Endothelial cell (in vitro differentiated cells): ENCODE data around the gene ABCC12. TPM values are rescaled to one million over a fixed set of nuclear protein-coding genes. Genes with fewer than 3 reads are reported as not detected.

ENCODE experiments used
- DNase-seq: peaks from one replicate; pipeline ENCODE4 v3.0.0; 2021; ENCODE audit warnings: low spot score
- H3K27ac Mint-ChIP-seq: one replicate; pipeline ENCODE4 v1.8.0; 2021; ENCODE audit warnings: mixed read lengths, inconsistent platforms; ENCODE audit not compliant: unreplicated experiment
- H3K27me3 Mint-ChIP-seq: one replicate; pipeline ENCODE4 v1.8.0; 2021; ENCODE audit warnings: mild to moderate bottlenecking, moderate library complexity, mixed read lengths, inconsistent platforms; ENCODE audit not compliant: unreplicated experiment
- H3K36me3 Mint-ChIP-seq: one replicate; pipeline ENCODE4 v1.8.0; 2021; ENCODE audit warnings: mild to moderate bottlenecking, low read depth, mixed read lengths, inconsistent platforms; ENCODE audit not compliant: unreplicated experiment
- H3K4me1 Mint-ChIP-seq: one replicate; pipeline ENCODE4 v1.8.0; 2021; ENCODE audit warnings: mild to moderate bottlenecking, mixed read lengths, inconsistent platforms; ENCODE audit not compliant: unreplicated experiment
- H3K4me3 Mint-ChIP-seq: one replicate; pipeline ENCODE4 v1.8.0; 2021; ENCODE audit warnings: mild to moderate bottlenecking, mixed read lengths, inconsistent platforms; ENCODE audit not compliant: unreplicated experiment
- H3K9me3 Mint-ChIP-seq: one replicate; pipeline ENCODE4 v1.8.0; 2021; ENCODE audit warnings: mixed read lengths, inconsistent platforms; ENCODE audit not compliant: unreplicated experiment
- long read RNA-seq: library from polyadenylated mRNA; unstranded; transcript quantifications from one replicate; pipeline ENCODE4 v2.0.0, GENCODE V29; 2020; ENCODE audit not compliant: unreplicated experiment
- total RNA-seq: library from RNA; stranded (reverse); fragmentation: NEBNext Ultra II Directional; extraction: Animal tissue kit (Norgen Biotek cat#: 25700); gene quantifications from one replicate; pipeline ENCODE4 v1.2.1, GENCODE V29; 2021; ENCODE audit not compliant: unreplicated experiment
- TF ChIP-seq, protein P1 (sequence below): fragments of 200-600 bp; sonication (generic); IDR thresholded peaks from one replicate; pipeline ENCODE4 v1.5.0; 2021; ENCODE audit warnings: antibody characterized with exemption; ENCODE audit not compliant: unreplicated experiment

Gene ABCC12
- 0.31 TPM for total RNA-seq
- long read RNA-seq = 0 reads

DNA sequence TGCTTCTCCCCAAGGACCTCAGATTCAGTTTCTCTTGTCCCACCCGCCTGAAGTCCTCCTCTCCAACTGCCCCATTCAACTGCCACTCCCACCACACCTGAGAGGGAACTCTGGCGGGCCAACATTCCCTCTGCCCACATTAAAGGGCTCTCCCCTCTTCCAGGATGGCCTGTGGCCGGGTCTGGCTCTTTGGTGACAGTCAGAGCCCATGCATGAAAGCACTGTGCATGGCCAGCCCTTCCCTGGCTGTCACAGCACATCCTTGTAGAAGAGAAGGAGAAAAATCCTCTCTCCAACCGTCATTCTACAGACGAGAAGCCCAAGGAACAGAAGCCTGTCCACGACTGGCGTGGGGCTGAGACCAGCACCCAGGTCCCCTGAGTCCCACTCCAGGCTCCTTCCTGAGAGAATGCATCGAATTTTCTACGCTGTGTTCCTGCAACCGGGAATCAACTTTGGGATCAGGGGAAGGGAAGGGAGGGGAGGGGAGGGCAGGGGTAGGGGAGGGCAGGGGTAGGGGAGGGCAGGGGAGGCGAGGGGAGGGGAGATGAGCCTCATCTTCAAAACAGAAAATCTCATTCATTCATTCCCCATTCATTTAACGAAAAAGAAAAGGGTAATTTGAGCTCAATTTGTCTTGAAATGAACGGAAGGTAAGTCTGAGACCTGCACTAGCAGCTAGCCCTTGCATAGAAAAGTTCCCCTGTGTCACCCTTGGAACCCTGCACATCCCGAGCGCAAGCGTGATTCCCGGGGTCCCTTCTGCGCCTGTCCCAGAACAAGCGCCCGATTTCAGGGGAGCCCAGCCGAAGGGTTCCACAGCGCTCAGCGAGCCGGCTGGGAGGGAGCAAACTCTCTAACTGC lies at the start of gene ABCC12:
TSS of gene ABCC12 (minus strand) at position 68 of the 864 bp plus-strand sequence. CDS start 9,569 bp downstream, outside the sequence.
- Mint-ChIP-seq H3K9me3 (no peaks in the 10 kb centered on the region), H3K36me3 (no peaks in the 10 kb centered on the region), H3K4me3 (no peak within 1 kb of the TSS), H3K4me1 (no peaks in the 10 kb centered on the region), H3K27me3 (peaks cover under 1% of the 10 kb centered on the region), H3K27ac (no peak within 1 kb of the TSS)
- DNase-seq = no peak
- TF ChIP-seq, protein P1, sequence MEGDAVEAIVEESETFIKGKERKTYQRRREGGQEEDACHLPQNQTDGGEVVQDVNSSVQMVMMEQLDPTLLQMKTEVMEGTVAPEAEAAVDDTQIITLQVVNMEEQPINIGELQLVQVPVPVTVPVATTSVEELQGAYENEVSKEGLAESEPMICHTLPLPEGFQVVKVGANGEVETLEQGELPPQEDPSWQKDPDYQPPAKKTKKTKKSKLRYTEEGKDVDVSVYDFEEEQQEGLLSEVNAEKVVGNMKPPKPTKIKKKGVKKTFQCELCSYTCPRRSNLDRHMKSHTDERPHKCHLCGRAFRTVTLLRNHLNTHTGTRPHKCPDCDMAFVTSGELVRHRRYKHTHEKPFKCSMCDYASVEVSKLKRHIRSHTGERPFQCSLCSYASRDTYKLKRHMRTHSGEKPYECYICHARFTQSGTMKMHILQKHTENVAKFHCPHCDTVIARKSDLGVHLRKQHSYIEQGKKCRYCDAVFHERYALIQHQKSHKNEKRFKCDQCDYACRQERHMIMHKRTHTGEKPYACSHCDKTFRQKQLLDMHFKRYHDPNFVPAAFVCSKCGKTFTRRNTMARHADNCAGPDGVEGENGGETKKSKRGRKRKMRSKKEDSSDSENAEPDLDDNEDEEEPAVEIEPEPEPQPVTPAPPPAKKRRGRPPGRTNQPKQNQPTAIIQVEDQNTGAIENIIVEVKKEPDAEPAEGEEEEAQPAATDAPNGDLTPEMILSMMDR = no peak

DNA sequence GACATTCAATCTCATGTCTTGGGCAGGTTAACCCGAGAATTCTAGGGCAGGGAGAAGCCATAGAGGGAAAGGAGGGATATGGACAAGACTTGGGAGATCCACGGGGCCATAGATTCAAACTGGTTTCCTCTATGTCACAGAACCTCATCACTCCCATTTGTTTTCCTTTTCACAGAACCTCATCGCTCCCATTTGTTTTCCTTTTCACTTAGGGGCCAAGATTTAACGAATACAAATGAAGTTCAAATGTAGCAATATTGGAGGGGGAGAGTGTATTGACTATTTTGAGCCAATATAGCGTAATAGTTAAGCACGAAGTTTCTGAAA lies 49.0 kb upstream of the ABCC12 start:
- Mint-ChIP-seq H3K4me1 (peaks cover 17% of the 10 kb centered on the region), H3K27ac (no peak overlapping the region), H3K36me3 (peaks cover 3% of the 10 kb centered on the region), H3K9me3 (no peaks in the 10 kb centered on the region), H3K4me3 (no peak overlapping the region), H3K27me3 (peaks cover 8% of the 10 kb centered on the region)
- DNase-seq = no peak
- TF ChIP-seq, protein P1 = no peak

DNA sequence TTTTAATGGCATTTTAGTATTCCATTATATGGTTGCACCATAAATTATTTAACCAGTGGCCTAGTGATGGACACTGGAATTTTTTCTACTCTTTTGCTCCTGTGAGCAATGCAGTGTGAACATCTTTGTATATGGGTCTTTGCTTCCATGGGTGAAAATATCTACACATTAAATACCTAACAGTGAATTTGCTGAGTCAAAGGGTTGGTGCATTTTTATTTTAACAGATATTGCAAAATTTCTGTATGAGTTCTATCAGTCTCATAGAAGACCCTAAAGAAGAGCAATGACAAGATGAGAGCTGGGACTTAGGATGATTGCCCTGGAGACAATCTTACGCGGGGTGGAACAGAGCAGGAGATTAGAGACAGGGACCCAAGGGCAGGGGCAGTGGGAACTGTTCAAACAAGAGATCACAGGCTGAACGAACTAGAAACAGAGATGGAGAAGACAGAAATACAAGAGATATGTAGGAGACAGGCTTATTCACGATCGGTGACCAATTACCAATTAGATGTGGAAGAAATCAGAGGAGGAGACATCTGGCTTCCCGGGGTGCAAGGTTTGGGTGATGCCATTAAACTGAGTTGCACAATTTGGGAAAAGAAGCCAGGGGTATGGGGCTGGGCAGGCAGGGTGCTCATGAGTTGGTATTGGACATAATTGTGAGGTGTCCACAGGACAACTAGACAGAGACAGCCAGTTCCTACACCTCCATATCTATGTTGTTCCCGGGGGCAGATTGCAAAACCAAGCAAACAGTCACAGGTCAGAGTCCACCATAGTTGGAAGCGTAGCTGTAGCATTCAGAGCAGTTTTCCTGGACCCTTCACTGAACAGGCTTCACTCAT lies 48.4 kb upstream of the ABCC12 start:
- H3K27me3 Mint-ChIP-seq = peaks cover 8% of the 10 kb centered on the region
- H3K9me3 Mint-ChIP-seq = no peaks in the 10 kb centered on the region
- DNase-seq = no peak
- H3K4me1 Mint-ChIP-seq = peaks cover 17% of the 10 kb centered on the region
- H3K27ac Mint-ChIP-seq = no peak overlapping the region
- H3K4me3 Mint-ChIP-seq = no peak overlapping the region
- H3K36me3 Mint-ChIP-seq = peaks cover 3% of the 10 kb centered on the region
- TF ChIP-seq, protein P1 = no peak

DNA sequence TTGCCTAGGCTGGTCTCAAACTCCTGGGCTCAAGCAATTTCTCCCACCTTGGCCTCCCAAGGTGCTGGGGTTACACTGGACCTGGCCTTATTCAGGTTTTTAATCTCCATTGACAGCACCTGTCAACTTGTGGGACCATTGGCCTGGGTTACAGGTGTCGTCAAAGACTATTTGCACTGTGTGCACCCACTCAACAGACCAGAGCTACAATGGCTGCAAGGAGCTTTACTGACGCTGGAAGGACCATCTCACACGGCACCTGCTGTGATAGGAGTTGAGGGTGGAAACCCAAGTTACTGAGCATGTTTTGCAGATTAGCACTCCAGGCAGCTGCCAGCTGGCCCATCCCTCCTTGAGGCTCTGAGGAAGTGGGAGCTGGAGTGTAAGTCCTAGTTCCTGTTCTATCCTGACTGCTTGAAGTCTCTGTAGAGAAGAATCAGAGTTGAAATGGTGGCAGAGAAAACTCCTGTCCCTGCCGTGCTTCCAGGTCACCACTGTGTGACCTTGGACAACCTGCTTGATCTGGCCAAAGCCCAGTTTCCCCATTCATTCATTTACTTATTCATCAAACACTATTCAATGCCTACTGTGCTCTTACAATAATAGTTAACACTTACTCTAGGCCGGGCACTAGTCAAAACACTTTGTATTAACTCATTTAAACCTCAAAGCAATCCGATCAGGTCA lies 45.9 kb upstream of the ABCC12 start:
- H3K9me3 Mint-ChIP-seq = no peaks in the 10 kb centered on the region
- no peak overlapping the region for H3K4me3 Mint-ChIP-seq
- H3K36me3 Mint-ChIP-seq = peaks cover 3% of the 10 kb centered on the region
- H3K27me3 Mint-ChIP-seq = peaks cover 3% of the 10 kb centered on the region
- peaks cover 7% of the 10 kb centered on the region for H3K4me1 Mint-ChIP-seq
- H3K27ac Mint-ChIP-seq = no peak overlapping the region
- TF ChIP-seq, protein P1 = no peak
- DNase-seq = no peak
